Vagina (tissue), 2 donors: ENCODE data around the gene SLC37A3. TPM values are rescaled to one million over a fixed set of nuclear protein-coding genes. Genes with fewer than 3 reads are reported as not detected.

Experiments used
- DNase-seq, 2 donors: peaks; one replicate each; pipeline ENCODE4 v3.0.0-alpha.2; 2017; ENCODE audit errors: extremely low spot score in 2 of 2
- H3K27ac ChIP-seq: fragments of 200-600 bp; sonication (generic); one replicate; pipeline ENCODE4 v1.5.1; 2019
- H3K27me3 ChIP-seq: fragments of 200-600 bp; sonication (generic); one replicate; pipeline ENCODE4 v1.5.1; 2019
- H3K36me3 ChIP-seq, 2 donors: fragments of 200-600 bp; sonication (generic); one replicate each; pipeline ENCODE4 v1.5.1; 2017 to 2019
- H3K4me1 ChIP-seq: fragments of 200-600 bp; sonication (generic); one replicate; pipeline ENCODE4 v1.5.1; 2019
- H3K4me3 ChIP-seq, 2 donors: fragments of 200-600 bp; sonication (generic); 1 replicate in 1 of 2; 2 replicates in 1 of 2; pipeline ENCODE4 v1.5.1; 2016 to 2019
- H3K9me3 ChIP-seq: fragments of 200-600 bp; sonication (generic); one replicate; pipeline ENCODE4 v1.5.1; 2019
- CTCF ChIP-seq, 3 experiments: fragments of 450-650 bp in 2 of 3; fragments of 200-600 bp in 1 of 3; sonication (generic) in 1 of 3; IDR thresholded peaks; one replicate each; pipeline ENCODE4 v1.5.1; 2017 to 2019; ENCODE audit warnings: antibody characterized with exemption in 3 of 3, mild to moderate bottlenecking in 2 of 3, moderate library complexity in 2 of 3
- POLR2A ChIP-seq, 2 donors: fragments of 450-650 bp; IDR thresholded peaks; one replicate each; pipeline ENCODE4 v1.6.1; 2017; ENCODE audit warnings: antibody characterized with exemption in 2 of 2, mild to moderate bottlenecking in 2 of 2, moderate library complexity in 2 of 2
- POLR2AphosphoS5 ChIP-seq, 2 donors: sonication (generic); formaldehyde crosslinking; IDR thresholded peaks; one replicate each; pipeline ENCODE4 v1.9.0; 2017; ENCODE audit warnings: antibody characterized with exemption in 2 of 2, mild to moderate bottlenecking in 2 of 2, low read depth in 1 of 2; ENCODE audit not compliant: insufficient read depth in 1 of 2
- intact Hi-C: fragments of 100-400 bp; cut with DNase I; formaldehyde crosslinking; loops from one replicate; pipeline ENCODE4 v1.15.1; 2023
- small RNA-seq: library from RNA; depleted of rRNA; stranded (forward); fragments of <200 nt; gene quantifications from one replicate; pipeline ENCODE3, GENCODE V24; 2016
- total RNA-seq: library from RNA; depleted of rRNA; stranded (reverse); fragments of >200 nt; gene quantifications from one replicate; pipeline ENCODE4 v1.2.3, GENCODE V29; 2016

Gene SLC37A3
- total RNA-seq, 1 donor from 2014 or later, result 80.8 TPM

- Histone ChIP-seq H3K4me3 (no peak overlapping the region), H3K27me3 (no peaks in the 10 kb centered on the region), H3K36me3 (no peaks in the 10 kb centered on the region), H3K27ac (no peak overlapping the region), H3K9me3 (no peaks in the 10 kb centered on the region), H3K4me1 (no peaks in the 10 kb centered on the region)
- TF ChIP-seq POLR2AphosphoS5 (IDR thresholded peaks at IDR 0.05; ENCODE audit: insufficient read depth in 1 of 2, low read depth in 1 of 2), result no peak
- TF ChIP-seq POLR2A (IDR thresholded peaks at IDR 0.05), result no peak
- TF ChIP-seq CTCF (IDR thresholded peaks at IDR 0.05), result no peak
- intact Hi-C loops, result no loop called here
- DNase-seq, result no peak
These were observed 108.5 kb downstream of the SLC37A3 start for GRCh38 chr7:140289804-140290203.

GRCh38 chr7:140287988-140288387 lies 110.3 kb downstream of the SLC37A3 start:
- no peak overlapping the region for H3K4me3 ChIP-seq
- no peaks in the 10 kb centered on the region for H3K36me3 ChIP-seq
- H3K9me3 ChIP-seq, result no peaks in the 10 kb centered on the region
- TF ChIP-seq POLR2A (IDR thresholded peaks at IDR 0.05) (no peak), POLR2AphosphoS5 (IDR thresholded peaks at IDR 0.05; ENCODE audit: insufficient read depth in 1 of 2, low read depth in 1 of 2) (no peak), CTCF (IDR thresholded peaks at IDR 0.05) (no peak)
- no peaks in the 10 kb centered on the region for H3K4me1 ChIP-seq
- no peaks in the 10 kb centered on the region for H3K27me3 ChIP-seq
- DNase-seq, result no peak
- H3K27ac ChIP-seq, result no peak overlapping the region
- intact Hi-C loops, result no loop called here

- intact Hi-C loops, result no loop called here
- DNase-seq, result no peak
- no peaks in the 10 kb centered on the region for H3K27me3 ChIP-seq
- no peaks in the 10 kb centered on the region for H3K36me3 ChIP-seq
- H3K9me3 ChIP-seq, result no peaks in the 10 kb centered on the region
- TF ChIP-seq POLR2A (IDR thresholded peaks at IDR 0.05) (no peak), POLR2AphosphoS5 (IDR thresholded peaks at IDR 0.05; ENCODE audit: insufficient read depth in 1 of 2, low read depth in 1 of 2) (no peak), CTCF (IDR thresholded peaks at IDR 0.05) (no peak)
- no peak overlapping the region for H3K27ac ChIP-seq
- H3K4me3 ChIP-seq, result no peak overlapping the region
- no peaks in the 10 kb centered on the region for H3K4me1 ChIP-seq
These were observed 112.4 kb downstream of the SLC37A3 start for GRCh38 chr7:140285938-140286337.

GRCh38 chr7:140284062-140284461 lies 114.3 kb downstream of the SLC37A3 start:
- H3K4me3 ChIP-seq, result no peak overlapping the region

More at GRCh38 chr7:140284062-140284461, 114.3 kb downstream of the SLC37A3 start:
- no peaks in the 10 kb centered on the region for H3K4me1 ChIP-seq
- H3K36me3 ChIP-seq, result no peaks in the 10 kb centered on the region
- no peak overlapping the region for H3K27ac ChIP-seq
- intact Hi-C loops, result no loop called here
- TF ChIP-seq POLR2AphosphoS5 (IDR thresholded peaks at IDR 0.05; ENCODE audit: insufficient read depth in 1 of 2, low read depth in 1 of 2) (no peak), CTCF (IDR thresholded peaks at IDR 0.05) (no peak), POLR2A (IDR thresholded peaks at IDR 0.05) (no peak)
- no peak for DNase-seq
- no peaks in the 10 kb centered on the region for H3K27me3 ChIP-seq
- H3K9me3 ChIP-seq, result no peaks in the 10 kb centered on the region

Small RNA genes lying within 50 kb of the gene (small RNA-seq; reads per million reads assigned to genes)
- not detected for gene RNA5SP247
- gene RNA5SP248, result 47.5 reads per million, percentile 96 among the genes with 10 or more reads in this experiment

Other genes with a start within 250 kb of the SLC37A3 start
- gene KDM7A, start 221.5 kb downstream of the SLC37A3 start, total RNA-seq, result 24.6 TPM
- gene RAB19, start 5.5 kb upstream of the SLC37A3 start, total RNA-seq, result not detected
- 38.8 TPM for gene MKRN1, start 81.0 kb upstream of the SLC37A3 start, total RNA-seq
- 17.4 TPM for gene DENND2A, start 242.3 kb upstream of the SLC37A3 start, total RNA-seq